ENCODE results near the gene DNMT3L. TPM values are rescaled to one million over a fixed set of nuclear protein-coding genes. Genes with fewer than 3 reads are reported as not detected.

Gene DNMT3L
- total and polyA plus RNA-seq, 11 donors, result not detected

- no peak overlapping the region for H3K27ac ChIP-seq
- no peaks in the 10 kb centered on the region for H3K27me3 ChIP-seq
- intact Hi-C loops (cut with DNase I), result no loop called here
- H3K36me3 ChIP-seq, result no peaks in the 10 kb centered on the region
- TF ChIP-seq, protein P1, sequence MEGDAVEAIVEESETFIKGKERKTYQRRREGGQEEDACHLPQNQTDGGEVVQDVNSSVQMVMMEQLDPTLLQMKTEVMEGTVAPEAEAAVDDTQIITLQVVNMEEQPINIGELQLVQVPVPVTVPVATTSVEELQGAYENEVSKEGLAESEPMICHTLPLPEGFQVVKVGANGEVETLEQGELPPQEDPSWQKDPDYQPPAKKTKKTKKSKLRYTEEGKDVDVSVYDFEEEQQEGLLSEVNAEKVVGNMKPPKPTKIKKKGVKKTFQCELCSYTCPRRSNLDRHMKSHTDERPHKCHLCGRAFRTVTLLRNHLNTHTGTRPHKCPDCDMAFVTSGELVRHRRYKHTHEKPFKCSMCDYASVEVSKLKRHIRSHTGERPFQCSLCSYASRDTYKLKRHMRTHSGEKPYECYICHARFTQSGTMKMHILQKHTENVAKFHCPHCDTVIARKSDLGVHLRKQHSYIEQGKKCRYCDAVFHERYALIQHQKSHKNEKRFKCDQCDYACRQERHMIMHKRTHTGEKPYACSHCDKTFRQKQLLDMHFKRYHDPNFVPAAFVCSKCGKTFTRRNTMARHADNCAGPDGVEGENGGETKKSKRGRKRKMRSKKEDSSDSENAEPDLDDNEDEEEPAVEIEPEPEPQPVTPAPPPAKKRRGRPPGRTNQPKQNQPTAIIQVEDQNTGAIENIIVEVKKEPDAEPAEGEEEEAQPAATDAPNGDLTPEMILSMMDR (IDR thresholded peaks at IDR 0.05), result no peak
- TF ChIP-seq POLR2A (IDR thresholded peaks at IDR 0.05), result no peak
- DNase-seq (peak in 1 of 5 donors; percentile 46), ATAC-seq (no peak)
- 77 to 95% (median 88%) methylated on average over 7 to 18 of the region's 18 CpGs for WGBS, 4 donors
- no peak overlapping the region for H3K4me3 ChIP-seq
- H3K9me3 ChIP-seq, result no peaks in the 10 kb centered on the region
- no peaks in the 10 kb centered on the region for H3K4me1 ChIP-seq
Observed at GRCh38 chr21:44272284-44272858, 10.7 kb upstream of the DNMT3L start.

DNA sequence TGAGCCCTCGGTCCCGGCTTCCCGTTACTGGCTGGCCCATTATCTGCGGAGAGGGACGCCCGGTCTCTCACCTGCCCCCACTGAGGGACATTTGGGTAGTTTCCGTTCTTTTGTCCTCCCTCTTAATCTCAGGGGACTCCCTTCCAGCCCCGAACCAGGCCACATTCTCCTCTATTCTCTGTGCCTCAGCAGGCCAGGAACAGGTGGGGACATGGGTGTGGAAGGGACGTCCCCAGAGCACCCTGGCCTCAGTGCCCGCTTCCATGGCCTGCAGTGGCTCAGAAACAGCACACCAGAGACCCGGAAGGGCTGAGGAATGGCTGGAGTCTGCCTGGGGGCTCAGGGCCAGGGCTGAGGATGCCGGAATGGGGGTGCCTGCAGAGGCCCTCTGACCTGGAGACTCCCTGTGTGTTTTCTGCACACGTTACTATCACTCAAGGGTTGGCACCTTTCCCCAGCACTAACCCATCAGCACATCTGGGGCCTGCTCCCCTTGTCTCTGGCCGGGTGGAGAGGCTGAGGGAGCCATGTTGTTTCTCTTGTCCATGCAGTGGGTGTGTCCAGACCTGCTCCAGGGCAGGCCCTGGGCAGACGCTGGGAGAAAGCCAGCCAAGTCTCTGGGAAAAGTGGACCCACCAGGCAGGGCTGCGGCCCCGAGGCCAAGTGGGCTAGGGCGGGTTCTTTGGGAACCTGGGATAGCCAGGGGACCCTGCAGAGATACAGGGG, 10.0 kb upstream of the DNMT3L start:
- Histone ChIP-seq H3K27me3 (no peaks in the 10 kb centered on the region), H3K9me3 (no peaks in the 10 kb centered on the region), H3K4me1 (no peaks in the 10 kb centered on the region), H3K4me3 (no peak overlapping the region), H3K36me3 (no peaks in the 10 kb centered on the region), H3K27ac (no peak overlapping the region)
- DNase-seq (peak in 1 of 5 donors; percentile 38), ATAC-seq (no peak)
- intact Hi-C loops (cut with DNase I), result no loop called here
- 84 to 89% (median 85%) methylated on average over 15 to 18 of the region's 18 CpGs for WGBS, 4 donors
- TF ChIP-seq POLR2A (IDR thresholded peaks at IDR 0.05), result no peak
- TF ChIP-seq, protein P1 (IDR thresholded peaks at IDR 0.05), result no peak

GRCh38 chr21:44269090-44269489, 7.4 kb upstream of the DNMT3L start:
- Histone ChIP-seq H3K9me3 (no peaks in the 10 kb centered on the region), H3K27ac (no peak overlapping the region), H3K36me3 (no peaks in the 10 kb centered on the region), H3K4me3 (no peak overlapping the region), H3K27me3 (no peaks in the 10 kb centered on the region), H3K4me1 (no peaks in the 10 kb centered on the region)
- intact Hi-C loops (cut with DNase I), result no loop called here
- TF ChIP-seq, protein P1 (IDR thresholded peaks at IDR 0.05), result no peak
- no peak for TF ChIP-seq POLR2A (IDR thresholded peaks at IDR 0.05)
- WGBS, 4 donors, result 83 to 86% (median 85%) methylated on average over 8 of the region's 8 CpGs
- DNase-seq, result peak in 1 of 5 donors; percentile 27
- no peak for ATAC-seq

DNA sequence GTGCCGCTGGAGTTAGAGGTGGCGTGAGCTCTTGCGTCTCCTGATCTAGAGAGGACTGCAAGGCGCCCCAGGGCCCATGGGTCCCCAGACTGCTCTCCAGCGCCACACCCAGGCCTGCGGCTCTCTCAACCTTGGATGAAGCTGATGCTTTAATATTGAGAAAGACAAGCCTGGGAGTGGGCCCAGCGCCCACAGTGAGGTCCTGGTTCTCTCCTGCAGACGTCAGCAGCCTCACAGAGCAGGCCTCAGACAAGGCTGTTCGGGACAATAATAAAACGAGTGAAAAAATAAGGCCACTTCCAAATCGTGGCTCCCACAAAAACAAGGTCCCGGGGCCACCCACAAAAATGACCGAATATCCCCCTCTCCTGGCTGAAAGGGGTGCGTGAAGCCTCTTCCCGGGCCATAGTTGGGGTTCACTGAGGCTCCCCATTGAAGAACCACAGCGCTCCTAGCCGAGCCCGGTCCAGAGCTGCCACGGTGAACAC, 6.0 kb upstream of the DNMT3L start:
- ATAC-seq (peak in 3 of 4 donors; percentile 13 to 47 (median 42)), DNase-seq (peak in 1 of 5 donors; percentile 46)
- H3K27me3 ChIP-seq, result peaks cover 0 to 8% (median 0%) of the 10 kb centered on the region in 9 donors
- intact Hi-C loops (cut with DNase I), result no loop called here
- no peak overlapping the region for H3K4me3 ChIP-seq
- no peak overlapping the region for H3K27ac ChIP-seq
- WGBS, 4 donors, result 72 to 81% (median 74%) methylated on average over 19 of the region's 19 CpGs
- H3K9me3 ChIP-seq, result no peaks in the 10 kb centered on the region
- H3K4me1 ChIP-seq, result no peaks in the 10 kb centered on the region
- H3K36me3 ChIP-seq, result no peaks in the 10 kb centered on the region
- no peak for TF ChIP-seq POLR2A (IDR thresholded peaks at IDR 0.05)
- TF ChIP-seq, protein P1 (IDR thresholded peaks at IDR 0.05), result peak in 7 of 12 donors; percentile 10 to 34 (median 20)
